OCI-LY3 (cell line): Measurements from ENCODE around the gene SH2D5.

Experiments used
- H2AFZ ChIP-seq: fragments of 200-600, 300-600 bp; shearing (Covaris generic); 2 replicates; pipeline ENCODE4 v1.6.0; 2014; ENCODE audit warnings: antibody characterized with exemption, low read depth, low read length
- H3K27ac ChIP-seq: fragments of 200-600, 300-600 bp; sonication (generic); 2 replicates; pipeline ENCODE4 v1.5.1; 2014; ENCODE audit warnings: mild to moderate bottlenecking, low read length, moderate library complexity, mixed read lengths
- H3K27me3 ChIP-seq: fragments of 200-600, 300-600 bp; sonication (generic); 2 replicates; pipeline ENCODE4 v1.6.1; 2014; ENCODE audit warnings: low read depth, low read length, mixed read lengths
- H3K36me3 ChIP-seq: fragments of 200-600, 300-600 bp; sonication (generic); replicated peaks from 2 replicates; pipeline ENCODE3; 2014; ENCODE audit warnings: low read depth, low read length, mixed read lengths
- H3K4me1 ChIP-seq: fragments of 300-600, 200-600 bp; sonication (generic); 2 replicates; pipeline ENCODE4 v1.6.1; 2014; ENCODE audit warnings: low read length, mixed read lengths
- H3K4me2 ChIP-seq: fragments of 200-600, 300-600 bp; sonication (generic); 2 replicates; pipeline ENCODE4 v1.6.1; 2014; ENCODE audit warnings: low read length, mixed read lengths
- H3K4me3 ChIP-seq: fragments of 300-600, 200-600 bp; sonication (generic); 2 replicates; pipeline ENCODE4 v1.5.1; 2014; ENCODE audit warnings: antibody characterized with exemption, mild to moderate bottlenecking, low read length, moderate library complexity
- H3K79me2 ChIP-seq: fragments of 300-600, 200-600 bp; shearing (Covaris generic); 2 replicates; pipeline ENCODE4 v1.6.1; 2014; ENCODE audit warnings: mild to moderate bottlenecking, low read length, mixed read lengths
- H3K9ac ChIP-seq: fragments of 300-600, 200-600 bp; shearing (Covaris generic); 2 replicates; pipeline ENCODE4 v1.6.0; 2014; ENCODE audit warnings: mild to moderate bottlenecking, low read length, moderate library complexity
- H3K9me3 ChIP-seq: fragments of 200-600, 300-600 bp; shearing (Covaris generic); 2 replicates; pipeline ENCODE4 v1.6.1; 2014; ENCODE audit warnings: low read length, mixed read lengths; ENCODE audit not compliant: insufficient read depth
- H4K20me1 ChIP-seq: fragments of 200-600, 300-600 bp; sonication (generic); 2 replicates; pipeline ENCODE4 v1.6.1; 2016; ENCODE audit warnings: low read length, mixed read lengths; ENCODE audit not compliant: insufficient read depth
- CTCF ChIP-seq: fragments of 200-600, 300-600 bp; sonication (generic); IDR thresholded peaks from 2 replicates; pipeline ENCODE4 v1.5.1; 2014; ENCODE audit warnings: antibody characterized with exemption, low read length, low read depth
- EZH2phosphoT487 ChIP-seq: fragments of 200-600 bp; shearing (Covaris generic); IDR thresholded peaks from 2 replicates; pipeline ENCODE4 v1.6.1; 2018; ENCODE audit warnings: antibody characterized with exemption, mixed run types, low read depth

Gene SH2D5

GRCh38 chr1:20715406-20715805 lies 17.1 kb downstream of the SH2D5 start:
- Histone ChIP-seq H3K79me2 (no peaks in the 10 kb centered on the region), H4K20me1 (no peaks in the 10 kb centered on the region), H3K27me3 (no peaks in the 10 kb centered on the region), H3K36me3 (no peaks in the 10 kb centered on the region), H3K4me3 (no peak overlapping the region), H3K4me1 (no peaks in the 10 kb centered on the region), H3K27ac (no peak overlapping the region), H3K4me2 (no peak overlapping the region), H3K9me3 (no peaks in the 10 kb centered on the region), H2AFZ (no peak overlapping the region), H3K9ac (no peak overlapping the region)
- TF ChIP-seq EZH2phosphoT487 = no peak
- no peak for TF ChIP-seq CTCF

- H3K79me2 ChIP-seq = no peaks in the 10 kb centered on the region
- H3K9me3 ChIP-seq = no peaks in the 10 kb centered on the region
- no peak overlapping the region for H3K27ac ChIP-seq
- H4K20me1 ChIP-seq = no peaks in the 10 kb centered on the region
- no peak overlapping the region for H3K4me3 ChIP-seq
- no peaks in the 10 kb centered on the region for H3K27me3 ChIP-seq
- TF ChIP-seq EZH2phosphoT487 (no peak), CTCF (no peak)
- H3K4me2 ChIP-seq = no peak overlapping the region
- H3K4me1 ChIP-seq = no peaks in the 10 kb centered on the region
- no peak overlapping the region for H2AFZ ChIP-seq
- H3K36me3 ChIP-seq = no peaks in the 10 kb centered on the region
- no peak overlapping the region for H3K9ac ChIP-seq
Observed at GRCh38 chr1:20713440-20713839, 19.1 kb downstream of the SH2D5 start.

- Histone ChIP-seq H3K27ac (no peak overlapping the region), H3K36me3 (no peaks in the 10 kb centered on the region), H3K4me1 (no peaks in the 10 kb centered on the region), H3K79me2 (no peaks in the 10 kb centered on the region), H2AFZ (no peak overlapping the region), H4K20me1 (no peaks in the 10 kb centered on the region), H3K4me2 (no peak overlapping the region), H3K4me3 (no peak overlapping the region), H3K9ac (no peak overlapping the region), H3K9me3 (no peaks in the 10 kb centered on the region), H3K27me3 (no peaks in the 10 kb centered on the region)
- TF ChIP-seq EZH2phosphoT487 (no peak), CTCF (no peak)
Observed at GRCh38 chr1:20712215-20712577, 20.3 kb downstream of the SH2D5 start.

- TF ChIP-seq EZH2phosphoT487 (no peak), CTCF (no peak)
- no peaks in the 10 kb centered on the region for H3K27me3 ChIP-seq
- H2AFZ ChIP-seq = no peak overlapping the region
- H3K4me1 ChIP-seq = no peaks in the 10 kb centered on the region
- H3K9me3 ChIP-seq = no peaks in the 10 kb centered on the region
- H3K79me2 ChIP-seq = no peaks in the 10 kb centered on the region
- no peak overlapping the region for H3K9ac ChIP-seq
- H3K36me3 ChIP-seq = no peaks in the 10 kb centered on the region
- no peak overlapping the region for H3K4me3 ChIP-seq
- H4K20me1 ChIP-seq = no peaks in the 10 kb centered on the region
- H3K27ac ChIP-seq = no peak overlapping the region
- H3K4me2 ChIP-seq = no peak overlapping the region
Observed at GRCh38 chr1:20711285-20712214, 21.0 kb downstream of the SH2D5 start.
